Gastroesophageal sphincter (tissue), 3 donors: ENCODE measurements around the gene NNAT.

Experiments
- EP300 ChIP-seq: sonication (generic); formaldehyde crosslinking; IDR thresholded peaks from one replicate; pipeline ENCODE4 v1.6.1; 2017; ENCODE audit warnings: antibody characterized with exemption, mild to moderate bottlenecking
- POLR2A ChIP-seq, 2 donors: fragments of 450-650 bp; IDR thresholded peaks; one replicate each; pipeline ENCODE4 v1.6.1; 2017; ENCODE audit warnings: antibody characterized with exemption in 2 of 2, mild to moderate bottlenecking in 2 of 2, moderate library complexity in 1 of 2
- POLR2AphosphoS5 ChIP-seq: sonication (generic); formaldehyde crosslinking; IDR thresholded peaks from one replicate; pipeline ENCODE4 v1.6.1; 2017; ENCODE audit warnings: antibody characterized with exemption
- TF ChIP-seq, protein P1 (sequence below), 4 experiments: fragments of 200-600 bp in 2 of 4; fragments of 450-650 bp in 2 of 4; sonication (generic) in 1 of 4; IDR thresholded peaks; one replicate each; pipeline ENCODE4 v1.5.1; 2017 to 2019; ENCODE audit warnings: antibody characterized with exemption in 4 of 4, mild to moderate bottlenecking in 2 of 4, moderate library complexity in 2 of 4

DNA sequence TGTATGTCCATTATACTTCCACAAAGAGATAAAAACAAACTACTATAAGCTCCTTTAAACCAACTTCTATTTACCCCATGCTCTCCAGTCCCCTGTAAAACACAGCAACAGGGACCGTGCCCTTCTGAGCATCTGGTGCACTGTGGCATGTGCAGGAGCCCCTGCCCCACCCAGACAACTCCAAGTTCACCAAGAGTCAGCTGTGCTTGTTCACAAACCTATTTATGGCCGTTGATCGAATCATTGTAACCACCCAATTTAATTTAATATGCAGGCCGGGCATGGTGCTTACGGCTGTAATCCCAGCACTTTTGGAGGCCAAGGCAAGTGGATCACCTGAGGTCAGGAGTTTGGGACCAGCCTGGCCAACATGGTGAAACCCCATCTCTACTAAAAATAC is 20.3 kb downstream of the NNAT start:
- no peak for TF ChIP-seq EP300
- TF ChIP-seq, protein P1, sequence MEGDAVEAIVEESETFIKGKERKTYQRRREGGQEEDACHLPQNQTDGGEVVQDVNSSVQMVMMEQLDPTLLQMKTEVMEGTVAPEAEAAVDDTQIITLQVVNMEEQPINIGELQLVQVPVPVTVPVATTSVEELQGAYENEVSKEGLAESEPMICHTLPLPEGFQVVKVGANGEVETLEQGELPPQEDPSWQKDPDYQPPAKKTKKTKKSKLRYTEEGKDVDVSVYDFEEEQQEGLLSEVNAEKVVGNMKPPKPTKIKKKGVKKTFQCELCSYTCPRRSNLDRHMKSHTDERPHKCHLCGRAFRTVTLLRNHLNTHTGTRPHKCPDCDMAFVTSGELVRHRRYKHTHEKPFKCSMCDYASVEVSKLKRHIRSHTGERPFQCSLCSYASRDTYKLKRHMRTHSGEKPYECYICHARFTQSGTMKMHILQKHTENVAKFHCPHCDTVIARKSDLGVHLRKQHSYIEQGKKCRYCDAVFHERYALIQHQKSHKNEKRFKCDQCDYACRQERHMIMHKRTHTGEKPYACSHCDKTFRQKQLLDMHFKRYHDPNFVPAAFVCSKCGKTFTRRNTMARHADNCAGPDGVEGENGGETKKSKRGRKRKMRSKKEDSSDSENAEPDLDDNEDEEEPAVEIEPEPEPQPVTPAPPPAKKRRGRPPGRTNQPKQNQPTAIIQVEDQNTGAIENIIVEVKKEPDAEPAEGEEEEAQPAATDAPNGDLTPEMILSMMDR (IDR thresholded peaks at IDR 0.05) = no peak
- TF ChIP-seq POLR2A (IDR thresholded peaks at IDR 0.05) = no peak
- no peak for TF ChIP-seq POLR2AphosphoS5
